CD8-positive, alpha-beta memory T cell (primary cell): Measurements from ENCODE around the gene ATP13A3. TPM values are rescaled to one million over a fixed set of nuclear protein-coding genes. Genes with fewer than 3 reads are reported as not detected.
"Not testable (repeated sequence)": the region's sequence is repeated elsewhere in the genome, so short reads cannot be mapped to it uniquely, and the experiment has no call there.

ENCODE experiments used
- CTCF ChIA-PET: fragments of 350-600 bp; sonication (Branson Sonifier 250); formaldehyde crosslinking; loops from one replicate; lab custom pipeline; 2021; ENCODE audit warnings: antibody characterized with exemption; lab: Charles Lee
- POLR2A ChIA-PET: fragments of 350-600 bp; sonication (Branson Sonifier 250); formaldehyde crosslinking; loops from one replicate; lab custom pipeline; 2021; ENCODE audit warnings: antibody characterized with exemption; lab: Charles Lee
- DNase-seq, 5 donors: peaks; one replicate each; pipeline versions ENCODE4 v3.0.0 to v3.0.0-alpha.2; 2020 to 2022; ENCODE audit warnings: mixed read lengths in 1 of 5
- H3K27ac ChIP-seq: one replicate; pipeline ENCODE4 v1.7.0; 2013; ENCODE audit warnings: low read depth, mild to moderate bottlenecking, low read length, moderate library complexity
- H3K27me3 ChIP-seq: 2 replicates; pipeline ENCODE4 v1.7.0; 2013; ENCODE audit warnings: low read length, mild to moderate bottlenecking; ENCODE audit not compliant: insufficient read depth, poor library complexity, severe bottlenecking
- H3K36me3 ChIP-seq: 2 replicates; pipeline ENCODE4 v1.7.0; 2013; ENCODE audit warnings: mild to moderate bottlenecking, low read length, moderate library complexity; ENCODE audit not compliant: insufficient read depth
- H3K4me1 ChIP-seq: 2 replicates; pipeline ENCODE4 v1.7.0; 2013; ENCODE audit warnings: mild to moderate bottlenecking, low read length, moderate library complexity; ENCODE audit not compliant: insufficient read depth
- H3K4me3 ChIP-seq: 2 replicates; pipeline ENCODE4 v1.7.0; 2013; ENCODE audit warnings: mild to moderate bottlenecking, low read length
- H3K9me3 ChIP-seq: 2 replicates; pipeline ENCODE4 v1.7.0; 2013; ENCODE audit warnings: mild to moderate bottlenecking, low read length
- H3K27ac Mint-ChIP-seq, 8 donors: one replicate each; pipeline ENCODE4 v1.8.0; 2020 to 2021; ENCODE audit warnings: mixed read lengths in 8 of 8, mild to moderate bottlenecking in 6 of 8, inconsistent platforms in 3 of 8, moderate library complexity in 3 of 8
- H3K27me3 Mint-ChIP-seq, 2 donors: one replicate each; pipeline ENCODE4 v1.8.0; 2020 to 2021; ENCODE audit warnings: mixed read lengths in 2 of 2, mild to moderate bottlenecking in 1 of 2, moderate library complexity in 1 of 2
- H3K36me3 Mint-ChIP-seq, 3 donors: one replicate each; pipeline ENCODE4 v1.8.0; 2020 to 2021; ENCODE audit warnings: mixed read lengths in 3 of 3, inconsistent platforms in 1 of 3, mild to moderate bottlenecking in 1 of 3
- H3K4me1 Mint-ChIP-seq, 3 donors: one replicate each; pipeline ENCODE4 v1.8.0; 2020 to 2021; ENCODE audit warnings: mixed read lengths in 3 of 3, inconsistent platforms in 1 of 3, mild to moderate bottlenecking in 1 of 3
- H3K4me3 Mint-ChIP-seq, 7 donors: one replicate each; pipeline ENCODE4 v1.8.0; 2020 to 2021; ENCODE audit warnings: mixed read lengths in 7 of 7, mild to moderate bottlenecking in 6 of 7, moderate library complexity in 4 of 7, inconsistent platforms in 2 of 7
- H3K9me3 Mint-ChIP-seq, 5 donors: one replicate each; pipeline ENCODE4 v1.8.0; 2020 to 2022; ENCODE audit warnings: mixed read lengths in 5 of 5, mild to moderate bottlenecking in 3 of 5, moderate library complexity in 2 of 5, inconsistent platforms in 1 of 5
- polyA plus RNA-seq: library from polyadenylated mRNA; unstranded; fragments of 300-500 nt; fragmentation: Illumina TruSeq; gene quantifications from one replicate; pipeline ENCODE4 v1.2.3, GENCODE V29; 2021
- total RNA-seq, 2 experiments: library from RNA; stranded (reverse); gene quantifications; one replicate each; pipeline ENCODE4 v1.2.3, GENCODE V29; 2021

Gene ATP13A3
- total RNA-seq (100 to 1,000 TPM; 144 to 165 TPM), polyA plus RNA-seq (10.5 TPM)

DNA sequence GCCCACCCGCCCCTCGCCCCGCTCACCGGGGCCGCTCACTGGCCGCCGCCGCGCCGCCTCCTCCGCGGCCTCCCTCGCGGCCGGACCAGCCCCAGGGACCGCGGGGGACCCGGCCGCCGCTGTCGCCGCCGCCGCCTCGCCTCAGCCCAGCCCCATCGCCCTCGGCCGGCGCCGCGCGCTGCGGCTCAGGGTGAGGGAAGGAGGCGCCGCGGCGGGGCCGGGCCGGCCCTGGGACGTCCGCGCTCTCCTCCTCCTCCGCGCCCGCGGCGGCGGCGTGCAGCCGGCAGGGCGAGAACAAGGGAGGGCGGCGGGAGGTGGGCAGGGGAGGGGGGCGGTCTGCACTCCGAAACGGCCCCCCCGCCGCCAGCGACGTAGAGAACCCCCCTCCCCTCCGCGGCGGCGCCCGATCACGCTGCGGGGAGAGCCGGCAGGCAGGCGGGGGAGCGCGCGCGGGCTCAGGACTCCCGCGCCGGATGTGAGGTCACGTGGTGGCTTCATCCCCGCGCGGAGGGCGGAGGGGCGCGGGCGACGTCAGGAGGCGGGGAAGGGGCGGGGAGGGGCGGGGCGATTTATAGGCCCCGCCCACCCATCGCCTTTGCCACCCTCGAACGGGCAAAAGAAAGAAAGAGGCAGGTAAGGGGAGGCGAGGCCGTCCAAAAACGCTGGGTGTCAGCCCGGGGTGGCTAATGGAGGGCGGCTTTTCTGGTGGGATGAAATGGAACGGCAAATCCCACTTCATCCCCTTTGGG is at the start of gene ATP13A3:
Gene ATP13A3 (minus strand): TSS at position 463 of the 749 bp plus-strand sequence. CDS start 24,812 bp downstream, outside the sequence.
- Histone ChIP-seq H3K4me1 (peaks cover 27% of the 10 kb centered on the region), H3K36me3 (no peaks in the 10 kb centered on the region), H3K27ac (peak within 1 kb of the TSS; percentile 78), H3K9me3 (no peaks in the 10 kb centered on the region), H3K27me3 (no peaks in the 10 kb centered on the region), H3K4me3 (peak within 1 kb of the TSS; percentile 81)
- H3K9me3 Mint-ChIP-seq, result no peaks in the 10 kb centered on the region
- POLR2A ChIA-PET, result interaction anchor here (0.6 to 0.9 kb wide), 2 partner anchors 91 to 97 kb away, joined by 3 to 7 read pairs; no protein-coding TSS in a partner anchor
- H3K36me3 Mint-ChIP-seq, result peaks cover 0 to 22% (median 4%) of the 10 kb centered on the region in 3 donors
- peak; percentile 87 to 93 (median 89) for DNase-seq
- CTCF ChIA-PET, result interaction anchor here (1.0 to 1.2 kb wide), 2 partner anchors 14 to 20 kb away, joined by 4 read pairs; no protein-coding TSS in a partner anchor
- peaks cover 0 to 1% of the 10 kb centered on the region in 2 donors for H3K27me3 Mint-ChIP-seq
- H3K27ac Mint-ChIP-seq, result peak within 1 kb of the TSS; percentile 90 to 99 (median 96)
- H3K4me1 Mint-ChIP-seq, result peaks cover 31 to 56% (median 49%) of the 10 kb centered on the region in 3 donors
- peak within 1 kb of the TSS; percentile 91 to 96 (median 93) for H3K4me3 Mint-ChIP-seq

DNA sequence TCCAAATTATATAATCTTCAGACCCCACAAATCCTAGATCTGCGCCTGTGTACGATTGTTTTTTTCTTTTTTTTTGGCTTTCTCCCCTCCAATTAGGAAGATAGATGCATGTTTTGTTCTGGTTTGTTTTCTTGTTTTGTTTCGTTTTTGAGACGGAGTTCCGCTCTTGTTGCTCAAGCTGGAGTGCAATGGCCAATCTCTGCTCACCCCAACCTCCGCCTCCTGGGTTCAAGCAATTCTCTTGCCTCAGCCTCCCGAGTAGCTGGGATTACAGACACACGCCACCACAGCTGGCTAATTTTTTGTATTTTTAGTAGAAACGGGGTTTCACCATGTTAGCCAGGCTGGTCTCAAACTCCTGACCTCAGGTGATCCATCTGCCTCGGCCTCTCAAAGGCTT is 48.4 kb upstream of the ATP13A3 start:
- not testable (repeated sequence) for H3K4me1 Mint-ChIP-seq
- peaks cover 8 to 23% (median 19%) of the 10 kb centered on the region in 5 donors for H3K9me3 Mint-ChIP-seq

DNA sequence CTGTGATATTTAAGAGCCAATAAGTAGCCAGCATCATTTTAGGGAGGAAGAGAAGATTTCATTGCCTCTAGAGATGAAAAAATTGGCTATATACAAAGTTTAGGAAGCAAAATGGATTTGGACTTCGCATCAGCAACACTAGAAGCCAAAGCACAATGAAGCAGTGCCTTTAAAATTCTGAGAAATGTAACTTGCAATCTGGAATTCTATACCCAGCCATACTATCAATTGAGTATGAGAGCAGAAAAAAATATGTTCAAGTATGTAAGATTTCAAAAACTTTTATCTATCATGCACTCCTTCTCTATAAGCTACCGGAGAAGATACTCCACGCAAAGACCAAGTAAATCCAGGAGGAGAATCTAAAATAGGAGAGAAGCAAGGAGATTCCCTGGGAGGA is 47.4 kb upstream of the ATP13A3 start:
- Histone ChIP-seq H3K27me3 (no peaks in the 10 kb centered on the region), H3K9me3 (no peaks in the 10 kb centered on the region), H3K36me3 (no peaks in the 10 kb centered on the region), H3K4me3 (no peak overlapping the region), H3K27ac (no peak overlapping the region), H3K4me1 (no peaks in the 10 kb centered on the region)
- Mint-ChIP-seq H3K4me3 (no peak overlapping the region), H3K9me3 (peaks cover 8 to 23% (median 19%) of the 10 kb centered on the region in 5 donors), H3K4me1 (no peaks in the 10 kb centered on the region), H3K27me3 (peaks cover 7 to 15% of the 10 kb centered on the region in 2 donors), H3K27ac (no peak overlapping the region), H3K36me3 (peaks cover 0 to 18% (median 0%) of the 10 kb centered on the region in 3 donors)
- POLR2A ChIA-PET, result no interaction called here
- no peak for DNase-seq
- CTCF ChIA-PET, result no interaction called here

More for the DNA sequence above, 48.4 kb upstream of the ATP13A3 start:
- H3K27ac Mint-ChIP-seq, DNase-seq, H3K36me3 ChIP-seq, CTCF ChIA-PET, H3K27me3 ChIP-seq, H3K4me1 ChIP-seq, POLR2A ChIA-PET, H3K4me3 Mint-ChIP-seq, H3K4me3 ChIP-seq, H3K9me3 ChIP-seq, H3K27ac ChIP-seq: not testable (repeated sequence)
- Mint-ChIP-seq H3K36me3 (peaks cover 0 to 18% (median 0%) of the 10 kb centered on the region in 3 donors), H3K27me3 (peaks cover 7 to 14% of the 10 kb centered on the region in 2 donors)

DNA sequence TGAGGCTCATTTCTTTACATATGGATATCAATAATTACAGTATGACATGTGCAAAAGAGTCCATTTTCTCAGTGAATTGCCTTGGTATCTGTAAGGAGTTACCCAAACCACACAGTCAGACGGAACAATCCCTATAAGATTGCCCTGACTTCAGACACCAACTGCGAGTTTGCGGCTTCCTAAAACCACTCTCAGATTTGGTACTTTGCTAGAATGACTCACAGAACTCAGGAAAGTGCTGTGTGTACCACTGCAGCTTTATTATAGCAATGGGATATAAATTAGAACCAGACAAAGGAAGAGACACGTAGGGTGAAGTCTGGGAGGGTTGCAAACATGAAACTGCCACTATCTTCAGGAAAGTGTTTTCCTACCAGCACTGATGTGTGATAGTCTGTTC is 45.8 kb upstream of the ATP13A3 start:
- Mint-ChIP-seq H3K4me3 (no peak overlapping the region), H3K4me1 (no peaks in the 10 kb centered on the region), H3K27me3 (peaks cover 7 to 15% of the 10 kb centered on the region in 2 donors), H3K27ac (no peak overlapping the region), H3K36me3 (peaks cover 0 to 18% (median 0%) of the 10 kb centered on the region in 3 donors), H3K9me3 (peaks cover 8 to 23% (median 19%) of the 10 kb centered on the region in 5 donors)
- Histone ChIP-seq H3K4me3 (no peak overlapping the region), H3K36me3 (no peaks in the 10 kb centered on the region), H3K27me3 (no peaks in the 10 kb centered on the region), H3K9me3 (no peaks in the 10 kb centered on the region), H3K4me1 (no peaks in the 10 kb centered on the region), H3K27ac (no peak overlapping the region)
- ChIA-PET CTCF (no interaction called here), POLR2A (no interaction called here)
- DNase-seq, result no peak

DNA sequence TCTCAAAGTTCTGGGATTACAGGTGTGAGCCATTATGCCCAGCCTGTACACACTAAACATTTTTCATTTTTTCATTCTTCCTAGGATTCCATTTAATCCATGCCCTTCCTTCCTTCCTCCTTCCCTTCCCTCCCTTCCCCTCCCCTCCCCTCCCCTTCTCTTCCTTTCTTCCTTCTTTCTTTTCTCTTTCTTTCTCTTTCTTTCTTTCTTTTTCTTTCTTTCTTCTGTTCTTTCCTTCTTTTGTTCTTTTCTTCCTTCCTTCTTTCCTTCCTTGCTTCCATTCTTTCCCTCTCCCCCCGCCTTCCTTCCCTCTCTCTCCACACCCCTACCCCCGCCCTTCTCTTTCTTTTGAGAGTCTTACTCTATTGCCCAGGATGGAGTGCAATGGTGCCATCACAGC is 40.9 kb upstream of the ATP13A3 start:
- Histone ChIP-seq H3K4me3 (no peak overlapping the region), H3K9me3 (no peaks in the 10 kb centered on the region), H3K36me3 (no peaks in the 10 kb centered on the region), H3K27ac (no peak overlapping the region), H3K27me3 (no peaks in the 10 kb centered on the region), H3K4me1 (no peaks in the 10 kb centered on the region)
- Mint-ChIP-seq H3K9me3 (peaks cover 0 to 4% (median 0%) of the 10 kb centered on the region in 5 donors), H3K36me3 (peaks cover 0 to 2% (median 0%) of the 10 kb centered on the region in 3 donors), H3K4me3 (no peak overlapping the region), H3K27me3 (peaks cover 3 to 8% of the 10 kb centered on the region in 2 donors), H3K4me1 (peaks cover 0 to 3% (median 0%) of the 10 kb centered on the region in 3 donors), H3K27ac (no peak overlapping the region)
- DNase-seq, result no peak
- POLR2A ChIA-PET, result no interaction called here
- CTCF ChIA-PET, result no interaction called here

DNA sequence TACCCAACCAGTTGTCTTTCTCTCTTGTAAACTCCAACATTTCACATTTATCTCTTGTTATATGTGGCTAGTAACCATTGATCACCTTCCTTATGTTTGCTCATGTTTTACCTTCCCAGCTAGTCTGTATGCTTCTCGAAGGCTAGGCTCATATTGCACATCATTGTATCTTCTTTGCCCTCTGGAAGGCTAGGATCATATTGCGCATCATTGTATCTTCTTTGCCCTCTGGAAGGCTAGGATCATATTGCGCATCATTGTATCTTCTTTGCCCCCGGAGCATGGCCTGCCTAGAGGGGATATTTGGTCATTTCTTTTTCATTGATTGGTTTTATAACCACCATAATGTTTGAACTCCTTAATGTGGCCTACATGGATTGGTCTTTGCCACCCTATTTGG is 39.4 kb upstream of the ATP13A3 start:
- H3K27ac ChIP-seq, result no peak overlapping the region
- H3K4me1 ChIP-seq, result no peaks in the 10 kb centered on the region
- H3K4me3 Mint-ChIP-seq, result no peak overlapping the region
- DNase-seq, result no peak
- ChIA-PET POLR2A (no interaction called here), CTCF (no interaction called here)
- H3K4me3 ChIP-seq, result no peak overlapping the region
- no peaks in the 10 kb centered on the region for H3K27me3 ChIP-seq
- H3K9me3 ChIP-seq, result no peaks in the 10 kb centered on the region
- peaks cover 4 to 13% of the 10 kb centered on the region in 2 donors for H3K27me3 Mint-ChIP-seq
- H3K36me3 ChIP-seq, result no peaks in the 10 kb centered on the region
- no peaks in the 10 kb centered on the region for H3K9me3 Mint-ChIP-seq
- peaks cover 0 to 3% (median 2%) of the 10 kb centered on the region in 3 donors for H3K4me1 Mint-ChIP-seq
- no peak overlapping the region for H3K27ac Mint-ChIP-seq
- peaks cover 0 to 2% (median 0%) of the 10 kb centered on the region in 3 donors for H3K36me3 Mint-ChIP-seq

DNA sequence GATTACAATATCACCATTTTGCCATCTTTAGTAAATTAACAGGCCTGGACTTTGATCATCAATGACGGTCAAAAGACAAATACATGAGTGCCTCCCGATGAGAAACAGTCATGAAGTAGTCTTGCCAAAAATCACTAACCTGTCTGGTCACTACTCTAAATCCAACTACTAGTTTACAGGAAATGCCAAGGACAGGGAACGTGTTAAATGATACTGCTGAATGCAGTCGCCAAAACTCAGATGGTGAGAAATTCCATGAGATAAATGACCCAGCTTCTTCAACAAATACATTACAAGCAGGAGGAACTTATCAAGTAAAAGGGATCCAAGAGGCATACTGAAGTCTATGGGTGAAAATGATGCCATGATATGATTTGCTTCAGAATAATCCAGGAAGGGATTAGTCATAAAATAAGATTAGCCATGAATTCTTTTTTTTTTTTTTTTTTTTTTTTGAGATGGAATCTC is 35.8 kb upstream of the ATP13A3 start:
- CTCF ChIA-PET, result no interaction called here
- no peaks in the 10 kb centered on the region for H3K27me3 ChIP-seq
- no peak overlapping the region for H3K4me3 ChIP-seq
- no peaks in the 10 kb centered on the region for H3K36me3 ChIP-seq
- peak overlapping the region in 1 of 8 donors; percentile 15 for H3K27ac Mint-ChIP-seq
- no peak overlapping the region for H3K4me3 Mint-ChIP-seq
- H3K9me3 Mint-ChIP-seq, result no peaks in the 10 kb centered on the region
- H3K4me1 ChIP-seq, result no peaks in the 10 kb centered on the region
- H3K4me1 Mint-ChIP-seq, result peaks cover 6 to 13% (median 13%) of the 10 kb centered on the region in 3 donors
- no peaks in the 10 kb centered on the region for H3K9me3 ChIP-seq
- peaks cover 0 to 2% (median 0%) of the 10 kb centered on the region in 3 donors for H3K36me3 Mint-ChIP-seq
- DNase-seq, result no peak
- no peak overlapping the region for H3K27ac ChIP-seq
- peaks cover 5 to 23% of the 10 kb centered on the region in 2 donors for H3K27me3 Mint-ChIP-seq
- POLR2A ChIA-PET, result no interaction called here
